HG02884 (cell line): Measurements from ENCODE around the gene SMURF1.
A peak's percentile ranks its signal among the peaks of the same experiment; 100 is the strongest.
"Not testable (repeated sequence)": the region's sequence is repeated elsewhere in the genome, so short reads cannot be mapped to it uniquely, and the experiment has no call there.

Source experiments
- ATAC-seq: cut with Tn5 transposase; IDR thresholded peaks from one replicate; pipeline ENCODE4 v1.9.1; 2021; ENCODE audit warnings: mild to moderate bottlenecking, moderate library complexity; ENCODE audit not compliant: unreplicated experiment

The SMURF1 gene

DNA sequence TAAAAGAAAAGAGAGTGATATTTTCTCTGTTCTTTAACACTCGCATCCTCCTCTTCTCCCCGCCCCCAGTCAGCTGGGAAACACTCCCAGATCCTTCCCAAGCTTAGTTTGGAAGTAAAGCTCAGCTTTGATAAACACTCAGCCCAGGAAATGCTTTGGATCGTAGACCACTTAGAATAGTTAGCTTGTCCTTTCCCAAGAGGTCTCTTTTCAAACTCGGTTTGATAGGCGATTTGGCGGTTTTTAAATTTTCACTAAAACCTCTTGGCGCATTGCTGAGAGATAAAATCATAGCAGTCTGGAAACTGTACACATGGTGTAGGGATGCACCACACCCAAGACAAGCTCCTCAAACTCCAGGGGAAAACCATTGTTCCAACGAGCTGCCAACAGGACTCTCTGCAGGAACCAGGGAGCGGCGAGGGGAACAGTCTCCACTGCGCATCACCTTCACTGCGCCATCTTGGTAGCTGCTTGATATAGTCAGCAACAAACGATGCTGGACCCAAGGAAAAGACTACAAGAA, 22.3 kb downstream of the SMURF1 start:
- no peak for ATAC-seq

DNA sequence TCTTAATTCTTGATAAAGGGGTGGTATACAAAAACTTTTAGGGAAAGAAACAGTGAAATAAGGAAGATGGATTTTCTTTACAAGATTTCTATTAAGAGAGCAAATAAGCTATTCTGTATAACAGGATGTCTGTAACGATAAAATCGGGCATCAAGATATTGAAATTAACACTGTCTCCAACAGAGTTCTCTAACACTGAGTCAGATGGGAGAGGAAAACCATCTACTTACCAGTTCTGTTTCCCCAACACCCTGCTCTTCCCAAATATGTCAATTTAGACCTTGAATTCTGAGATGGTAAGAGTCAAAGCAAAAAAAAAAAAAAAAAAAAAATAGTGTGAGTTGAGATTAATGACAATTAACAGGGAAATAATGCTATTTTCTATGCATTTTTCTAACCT, 23.0 kb downstream of the SMURF1 start:
- ATAC-seq: no peak

DNA sequence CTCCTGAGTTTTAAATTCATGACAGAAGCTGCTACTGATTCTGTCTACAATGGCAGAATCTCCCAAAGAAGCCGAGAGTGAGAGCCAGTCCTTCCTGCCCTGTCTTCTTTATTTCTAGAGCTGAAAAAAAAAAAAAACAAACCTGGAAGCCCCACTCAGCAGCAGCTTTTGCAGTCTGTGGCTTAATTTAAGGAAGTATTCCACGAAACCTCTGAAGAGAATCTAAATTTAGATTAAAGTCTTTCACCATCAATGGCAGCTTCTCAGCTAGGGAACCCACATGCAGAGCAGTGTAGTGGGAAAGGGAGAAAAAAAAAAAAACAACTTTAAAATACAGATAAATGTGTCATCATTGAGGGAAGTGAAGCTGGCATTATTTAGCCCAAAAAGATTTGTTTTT, 23.4 kb downstream of the SMURF1 start:
- ATAC-seq: no peak

DNA sequence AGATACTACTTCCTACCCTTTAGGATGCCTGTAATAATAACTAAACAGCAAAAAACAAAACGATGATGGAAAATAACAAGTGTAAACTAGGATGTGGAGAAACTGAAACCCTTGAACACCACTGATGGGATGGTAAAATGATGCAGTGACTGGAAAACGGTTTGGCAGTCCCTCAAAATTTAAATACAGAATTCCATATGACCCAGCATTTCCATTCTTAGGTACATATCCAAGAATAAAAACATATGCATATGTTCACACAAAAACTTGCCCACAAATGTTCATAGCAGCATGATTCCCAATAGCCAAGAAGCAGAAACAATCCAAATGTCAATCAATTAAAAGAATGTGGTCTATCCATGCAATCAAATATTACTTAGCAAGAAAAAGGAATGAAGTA, 25.8 kb downstream of the SMURF1 start:
- ATAC-seq: no peak

DNA sequence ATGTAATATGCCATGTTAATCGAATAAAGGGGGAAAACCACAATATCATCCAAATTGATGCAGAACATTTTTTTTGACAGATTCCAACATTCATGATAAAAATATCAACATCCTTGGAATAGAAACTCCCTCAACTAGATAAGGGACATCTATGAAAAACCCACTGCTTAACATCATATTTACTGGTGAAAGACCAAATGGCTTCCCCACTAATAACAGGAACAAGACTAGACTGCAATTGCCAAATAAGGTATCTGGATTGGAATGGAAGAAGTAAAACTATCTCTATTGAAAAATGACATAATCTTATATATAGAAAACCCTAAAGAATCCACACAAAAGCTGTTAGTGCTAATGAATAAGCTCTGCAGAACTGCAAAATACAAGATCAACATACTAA, 27.8 kb downstream of the SMURF1 start:
- no peak for ATAC-seq

DNA sequence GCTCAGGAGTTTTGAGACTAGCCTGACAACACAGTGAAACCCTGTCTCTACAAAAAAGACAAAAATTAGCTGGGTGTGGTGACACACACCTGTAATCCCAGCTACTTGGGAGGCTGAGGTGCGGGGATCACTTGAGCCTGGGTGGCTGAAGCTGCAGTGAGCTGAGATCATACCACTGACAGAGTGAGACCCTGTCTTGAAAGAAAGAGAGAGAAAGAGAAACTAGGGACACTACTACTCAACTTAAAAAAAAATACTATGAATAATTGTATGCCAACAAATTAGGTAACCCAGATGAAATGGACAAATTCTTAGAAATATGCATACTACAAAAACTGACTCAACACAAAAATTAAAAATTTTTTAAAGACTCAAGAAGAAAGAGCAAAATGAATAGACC, 28.5 kb downstream of the SMURF1 start:
- no peak for ATAC-seq

DNA sequence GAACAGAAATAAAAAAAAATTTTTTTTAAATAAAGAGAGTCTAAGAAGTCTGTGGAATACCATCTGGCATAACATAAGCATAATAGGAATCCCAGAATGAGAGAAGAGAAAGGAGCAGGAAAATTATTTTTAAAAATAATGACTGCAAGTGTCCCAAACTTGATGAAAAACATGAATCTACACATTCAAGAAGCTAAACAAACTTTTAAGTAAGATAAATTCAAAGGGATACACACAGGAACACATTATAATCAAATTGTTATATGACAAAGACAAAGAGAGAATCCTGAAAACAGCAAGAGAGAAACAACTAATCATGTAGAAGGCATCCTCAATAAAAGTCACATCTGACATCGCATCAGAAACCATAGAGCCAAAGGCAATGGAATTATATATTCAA, 30.9 kb downstream of the SMURF1 start:
- ATAC-seq: no peak

DNA sequence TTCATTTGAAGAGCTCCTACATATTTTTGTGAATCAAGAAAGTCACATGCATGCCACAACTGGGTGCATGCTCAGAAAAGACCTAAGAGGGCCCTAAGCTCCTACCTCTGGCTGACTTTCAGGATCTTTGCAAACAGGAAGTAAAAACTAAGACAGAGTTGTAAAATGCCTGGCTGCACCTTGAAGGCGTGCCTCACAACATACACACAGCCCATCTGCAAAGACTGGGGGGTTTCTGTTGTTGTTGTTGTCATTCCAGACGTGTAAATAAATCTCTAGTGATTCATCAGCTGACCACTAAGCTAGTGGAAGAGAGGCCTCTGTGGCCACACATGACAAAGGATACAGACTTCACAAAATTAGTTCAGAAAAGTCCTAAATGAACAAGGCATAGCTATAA, 31.8 kb downstream of the SMURF1 start:
- peak; percentile 81 for ATAC-seq

DNA sequence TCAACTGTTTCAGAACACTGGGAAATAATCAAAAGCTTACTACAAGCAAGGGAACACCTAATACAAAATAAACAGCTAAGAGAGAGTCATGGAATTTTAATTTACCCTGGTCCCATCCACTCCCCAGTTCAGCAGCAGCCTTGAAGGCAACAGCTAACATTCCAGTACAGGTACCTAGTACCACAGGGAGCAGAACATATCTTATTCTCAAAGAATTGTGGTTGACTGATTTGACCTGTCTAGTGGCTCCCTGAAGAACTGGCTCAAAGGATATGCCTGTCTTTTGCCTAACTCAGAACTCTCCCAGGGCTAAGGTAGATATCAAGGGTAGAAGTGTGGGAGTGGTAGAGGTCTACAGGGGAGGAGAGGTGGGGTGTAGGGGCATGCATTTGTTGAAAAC, 32.3 kb downstream of the SMURF1 start:
- peak; percentile 27 for ATAC-seq

DNA sequence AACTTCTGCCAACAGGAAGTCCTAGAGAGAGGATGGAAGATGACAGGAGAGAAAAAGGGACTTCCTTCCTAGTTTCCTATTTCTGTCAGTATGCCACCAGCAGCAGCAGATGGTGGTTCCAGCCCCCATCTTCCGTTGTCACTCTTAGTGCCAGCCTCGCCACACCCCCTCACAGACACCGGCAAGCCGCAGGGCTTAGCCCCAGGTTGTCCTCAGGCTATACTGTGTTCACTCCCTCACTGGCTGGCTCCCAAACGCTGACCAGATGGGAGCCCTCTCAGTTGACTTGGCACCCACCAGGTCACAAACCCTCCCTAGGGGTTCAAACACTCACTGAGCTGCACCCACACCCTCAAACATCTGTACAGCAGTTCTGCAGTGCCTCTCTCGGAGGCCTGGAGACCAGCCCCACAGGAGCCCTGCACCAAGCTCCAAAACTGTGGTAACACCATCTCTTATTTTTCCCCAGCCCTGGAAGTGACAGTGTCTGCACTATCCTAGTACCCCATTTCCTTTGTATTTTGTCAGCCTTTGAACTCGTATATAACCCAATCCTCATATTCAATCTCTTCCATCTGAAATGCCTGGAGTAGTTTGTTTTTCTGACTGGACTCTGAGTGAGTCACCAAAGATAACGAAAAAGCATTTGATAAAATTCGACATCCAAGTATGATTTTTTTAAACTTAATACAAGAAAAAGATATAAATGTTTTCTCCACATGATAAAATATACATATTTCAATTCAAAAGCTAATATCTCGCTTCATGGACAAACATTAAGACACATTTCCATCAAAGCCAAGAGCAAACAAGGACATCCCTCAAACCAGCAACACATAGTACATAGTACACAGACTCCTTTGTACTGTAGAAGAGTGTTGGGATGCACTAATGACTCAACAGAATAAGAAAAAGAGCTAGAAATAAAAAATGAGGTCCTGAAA, 34.5 kb downstream of the SMURF1 start:
- no peak for ATAC-seq

DNA sequence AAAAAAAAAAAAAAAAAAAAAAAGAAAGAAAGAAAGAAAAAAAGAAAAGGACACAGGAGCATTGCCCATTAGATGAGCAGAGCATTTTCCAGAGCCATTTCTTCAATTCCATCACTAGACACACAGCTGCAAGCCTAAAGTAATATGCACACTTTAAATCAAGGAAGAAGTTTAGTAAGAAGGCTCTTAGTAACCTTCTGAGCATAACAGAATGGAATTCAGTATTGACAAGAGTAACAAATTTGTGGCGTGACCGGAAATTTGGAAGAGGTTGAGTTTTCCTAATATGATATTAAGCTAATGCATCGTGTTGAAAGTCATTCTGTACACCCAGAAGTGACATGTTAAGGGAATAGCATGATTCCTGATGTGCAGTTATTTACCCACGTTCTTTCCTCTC, 35.3 kb downstream of the SMURF1 start:
- ATAC-seq: no peak

DNA sequence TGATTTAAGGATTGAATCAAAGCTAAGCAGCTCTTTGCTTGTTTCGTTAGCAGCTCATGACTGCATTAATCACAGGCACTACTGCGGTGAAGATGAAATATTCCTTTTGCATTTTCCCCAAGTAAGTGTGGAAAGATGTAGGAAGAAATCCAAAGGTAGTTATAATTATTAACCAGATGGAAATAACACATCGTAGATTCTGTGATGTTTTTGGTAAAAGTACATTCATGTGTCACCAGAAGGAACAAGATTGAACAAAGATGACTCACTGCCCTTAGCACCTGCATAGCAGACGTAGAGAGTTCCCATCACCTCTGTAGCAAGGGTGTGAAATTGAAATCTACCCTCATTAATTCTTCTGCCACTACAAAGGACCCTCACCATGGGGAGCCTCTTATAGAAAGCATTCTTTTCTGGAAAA, 37.1 kb downstream of the SMURF1 start:
- no peak for ATAC-seq

DNA sequence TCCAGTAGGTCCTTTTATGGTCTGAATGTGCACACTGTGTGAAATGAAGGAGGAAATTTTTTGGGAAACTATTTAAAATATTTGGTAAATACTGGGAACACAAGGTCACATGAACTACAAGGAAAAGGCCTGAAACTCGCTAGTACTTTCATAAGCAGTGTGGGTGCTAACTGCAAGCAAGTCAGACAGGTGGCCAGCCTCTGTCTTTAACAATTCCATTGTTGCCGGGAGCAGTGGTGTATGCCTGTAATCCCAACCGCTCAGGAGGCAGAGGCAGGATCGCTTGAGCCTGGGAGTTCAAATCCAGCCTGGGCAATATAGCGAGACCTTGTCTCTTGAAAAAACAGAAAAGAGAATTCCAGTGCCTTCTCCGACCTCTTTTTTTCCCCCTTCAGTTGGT, 37.5 kb downstream of the SMURF1 start:
- no peak for ATAC-seq

DNA sequence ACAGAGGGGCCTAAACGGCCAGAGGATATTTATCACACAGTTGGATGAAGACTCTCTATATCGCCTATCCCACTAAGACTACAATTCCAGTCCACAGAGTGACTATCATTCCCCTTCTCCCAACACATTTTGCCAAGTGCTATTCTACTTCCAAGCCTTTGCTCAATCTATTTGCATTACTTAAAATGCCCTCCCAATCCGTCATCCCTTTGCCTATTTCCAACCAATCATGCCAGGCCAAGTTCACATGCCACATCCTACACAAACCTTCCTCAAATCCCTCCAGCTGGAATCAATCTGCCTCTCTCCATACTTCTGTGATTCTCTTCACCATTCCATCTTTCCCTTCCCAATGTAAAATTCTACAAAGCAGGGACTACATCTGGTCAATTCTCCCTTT, 38.2 kb downstream of the SMURF1 start:
- ATAC-seq: no peak

DNA sequence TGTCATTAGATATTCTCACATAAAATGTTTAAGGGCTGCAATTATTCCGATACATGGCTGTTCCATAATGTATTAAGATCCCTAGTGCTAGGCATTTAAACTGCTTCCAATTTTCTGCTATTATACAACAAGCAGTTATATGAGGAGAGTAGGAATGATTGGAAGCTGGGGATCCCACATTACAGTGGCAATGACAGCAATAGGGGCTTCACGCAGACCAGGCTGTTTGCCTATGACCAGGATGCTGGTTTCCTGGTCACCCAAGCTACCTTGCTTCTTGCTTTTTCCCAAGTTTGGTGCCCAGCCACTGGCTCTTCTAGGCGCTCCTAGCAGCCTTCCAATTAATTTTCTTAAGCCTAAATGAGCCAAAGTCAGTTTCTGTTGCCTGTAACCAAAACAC, 39.3 kb downstream of the SMURF1 start:
- no peak for ATAC-seq

DNA sequence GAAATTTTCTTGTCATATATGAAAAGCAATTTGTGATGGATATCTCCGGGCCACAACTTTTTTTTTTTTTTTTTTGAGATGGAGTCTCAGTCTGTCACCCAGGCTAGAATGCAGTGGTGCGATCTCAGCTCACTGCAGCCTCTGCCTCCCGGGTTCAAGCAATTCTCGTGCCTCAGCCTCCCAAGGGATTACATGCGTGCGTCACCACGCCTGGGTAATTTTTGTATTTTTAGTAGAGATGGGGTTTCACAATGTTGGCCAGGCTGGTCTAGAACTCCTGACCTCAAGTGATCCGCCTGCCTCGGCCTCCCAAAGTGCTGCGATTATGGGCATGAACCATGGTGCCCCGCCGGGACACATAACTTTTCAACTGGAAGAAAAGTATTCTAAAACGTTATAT, 40.1 kb downstream of the SMURF1 start:
- not testable (repeated sequence) for ATAC-seq

DNA sequence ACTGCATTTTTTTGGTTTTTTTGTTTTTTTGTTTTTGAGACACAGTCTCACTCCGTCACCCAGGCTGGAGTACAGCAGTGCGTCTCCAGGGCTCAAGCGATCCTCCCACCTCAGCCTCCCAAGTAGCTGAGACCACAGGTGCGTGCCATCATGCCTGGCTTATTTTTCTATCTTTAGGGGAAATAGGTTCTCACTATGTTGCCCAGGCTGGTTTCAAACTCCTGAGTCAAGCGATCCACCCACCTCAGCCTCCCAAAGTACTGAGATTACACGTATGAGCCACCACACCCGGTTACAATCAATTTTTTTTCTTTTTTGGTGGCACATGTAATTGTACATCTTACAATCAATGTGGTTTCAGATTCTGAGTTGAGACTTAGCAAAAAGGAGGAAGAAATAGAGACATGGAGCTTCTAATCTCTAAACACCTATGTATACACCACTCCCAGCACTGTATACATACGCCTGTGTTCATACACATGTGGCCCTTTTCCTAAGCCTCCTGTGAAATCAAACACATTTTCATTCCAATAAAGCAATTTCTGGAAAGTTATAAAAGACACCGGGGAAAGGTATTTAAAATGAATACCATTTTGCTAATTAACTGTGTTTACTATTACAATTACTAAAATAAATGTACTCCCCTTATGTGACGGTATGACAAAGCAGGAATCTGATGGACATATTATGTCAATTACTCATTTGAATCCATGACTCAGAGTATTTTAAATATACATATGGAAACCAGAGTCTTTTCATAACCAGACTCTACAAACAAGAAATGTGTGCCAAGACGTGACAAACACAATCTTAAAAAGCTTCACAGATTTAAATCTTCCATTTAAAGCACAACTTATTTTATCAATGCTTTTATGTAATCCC, 40.9 kb downstream of the SMURF1 start:
- ATAC-seq: no peak

DNA sequence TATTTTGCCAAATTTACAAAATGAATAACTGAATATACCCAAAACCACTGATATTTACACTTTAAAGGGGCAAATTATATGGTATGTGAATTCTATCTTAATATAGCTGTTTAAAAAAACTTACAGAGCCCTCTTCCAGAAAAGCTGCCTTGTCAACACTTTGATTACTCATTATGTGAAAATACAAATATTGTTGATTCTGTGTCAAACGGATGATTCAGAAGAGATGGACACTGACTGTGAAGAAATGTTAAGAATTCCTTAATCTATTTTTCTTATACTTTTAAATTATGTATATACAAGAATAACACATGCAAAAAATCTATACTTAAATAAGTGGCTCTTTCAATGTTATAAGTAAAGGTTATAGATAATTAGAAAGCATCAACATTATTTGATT, 41.5 kb downstream of the SMURF1 start:
- ATAC-seq: no peak

DNA sequence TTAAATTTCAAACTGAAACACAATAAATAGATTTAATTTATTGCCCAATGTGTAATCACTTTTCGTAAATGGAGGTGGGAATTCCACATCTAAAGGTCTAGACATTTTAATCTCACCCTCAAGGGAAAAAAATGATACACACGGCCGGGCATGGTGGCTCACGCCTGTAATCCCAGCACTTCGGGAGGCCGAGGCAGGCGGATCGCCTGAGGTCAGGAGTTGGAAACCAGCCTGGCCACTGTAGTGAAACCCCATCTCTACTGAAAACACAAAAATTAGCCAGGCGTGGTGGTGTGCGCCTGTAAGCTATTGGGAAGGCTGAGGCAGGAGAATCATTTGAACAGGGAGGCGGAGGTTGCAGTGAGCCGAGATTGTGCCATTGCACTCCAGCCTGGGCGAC, 42.4 kb downstream of the SMURF1 start:
- not testable (repeated sequence) for ATAC-seq

DNA sequence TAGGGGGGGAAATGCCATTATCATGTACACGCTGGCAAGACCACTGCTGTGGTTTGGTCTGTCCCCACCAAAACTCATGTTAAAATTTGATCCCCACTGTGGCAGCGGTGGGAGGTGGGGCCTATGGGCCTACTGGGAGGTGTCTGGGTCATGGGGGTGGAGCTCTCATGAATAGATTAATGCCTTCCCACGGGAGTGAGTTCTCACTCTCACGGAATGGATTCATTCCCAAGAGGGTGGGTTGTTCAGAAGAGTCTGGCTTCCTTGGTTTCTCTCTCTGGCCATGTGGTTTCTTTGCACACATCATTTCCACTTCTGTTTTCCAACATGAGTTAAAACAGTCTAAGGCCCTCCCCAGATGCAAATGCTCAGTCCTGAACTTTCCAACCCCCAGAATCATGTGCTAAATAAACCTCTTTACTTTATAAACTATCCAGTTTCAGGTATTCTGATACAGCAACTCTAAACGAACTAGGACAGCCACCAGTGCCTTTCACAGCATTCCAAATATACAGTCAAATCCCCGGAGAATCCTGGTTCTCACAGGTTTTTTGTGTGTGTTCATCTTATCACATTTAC, 44.3 kb downstream of the SMURF1 start:
- no peak for ATAC-seq

DNA sequence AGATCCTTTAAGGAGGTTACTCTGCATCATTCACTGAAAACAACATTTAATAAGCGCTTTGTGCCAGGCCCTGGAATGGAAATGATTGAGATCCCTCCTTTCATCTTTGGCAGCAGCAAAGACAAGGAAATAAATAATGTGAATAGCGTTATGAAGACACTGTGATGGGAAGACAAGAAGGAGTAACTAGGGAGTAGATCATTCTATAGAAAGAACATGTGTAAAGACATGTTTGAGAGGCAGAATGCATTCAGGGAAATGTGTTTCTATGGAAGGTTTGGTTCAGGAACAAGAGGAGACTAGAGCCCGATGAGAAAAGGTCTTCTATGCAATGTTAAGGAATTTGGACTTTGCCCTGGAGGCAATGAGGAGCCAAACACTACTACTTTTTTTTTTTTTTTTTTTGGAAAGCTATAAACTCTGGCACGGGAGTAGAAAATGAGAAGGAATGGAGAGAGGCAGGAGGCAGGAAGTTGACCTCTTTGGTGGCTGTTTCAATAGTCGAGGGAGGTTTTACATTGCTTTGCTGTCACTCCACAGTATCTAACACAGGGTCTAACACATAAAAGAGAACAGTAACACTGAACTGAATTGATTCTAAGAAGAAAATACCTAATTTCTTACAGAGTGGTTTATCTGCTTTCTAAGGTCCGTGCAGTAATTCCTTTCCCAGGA, 44.9 kb downstream of the SMURF1 start:
- no peak for ATAC-seq
